Dermis blood vessel endothelial cell (primary cell): ENCODE measurements around the gene SYT14. TPM values are rescaled to one million over a fixed set of nuclear protein-coding genes. Genes with fewer than 3 reads are reported as not detected.

Source experiments
- DNase-seq: peaks from one replicate; pipeline ENCODE4 v3.0.0; 2010
- total RNA-seq: library from RNA; depleted of rRNA; stranded (reverse); fragments of >200 nt; gene quantifications from 2 replicates; pipeline ENCODE4 v1.2.3, GENCODE V29; 2014

SYT14 gene
- total RNA-seq, 1 donor from 2014 or later: 0.17 TPM

DNA sequence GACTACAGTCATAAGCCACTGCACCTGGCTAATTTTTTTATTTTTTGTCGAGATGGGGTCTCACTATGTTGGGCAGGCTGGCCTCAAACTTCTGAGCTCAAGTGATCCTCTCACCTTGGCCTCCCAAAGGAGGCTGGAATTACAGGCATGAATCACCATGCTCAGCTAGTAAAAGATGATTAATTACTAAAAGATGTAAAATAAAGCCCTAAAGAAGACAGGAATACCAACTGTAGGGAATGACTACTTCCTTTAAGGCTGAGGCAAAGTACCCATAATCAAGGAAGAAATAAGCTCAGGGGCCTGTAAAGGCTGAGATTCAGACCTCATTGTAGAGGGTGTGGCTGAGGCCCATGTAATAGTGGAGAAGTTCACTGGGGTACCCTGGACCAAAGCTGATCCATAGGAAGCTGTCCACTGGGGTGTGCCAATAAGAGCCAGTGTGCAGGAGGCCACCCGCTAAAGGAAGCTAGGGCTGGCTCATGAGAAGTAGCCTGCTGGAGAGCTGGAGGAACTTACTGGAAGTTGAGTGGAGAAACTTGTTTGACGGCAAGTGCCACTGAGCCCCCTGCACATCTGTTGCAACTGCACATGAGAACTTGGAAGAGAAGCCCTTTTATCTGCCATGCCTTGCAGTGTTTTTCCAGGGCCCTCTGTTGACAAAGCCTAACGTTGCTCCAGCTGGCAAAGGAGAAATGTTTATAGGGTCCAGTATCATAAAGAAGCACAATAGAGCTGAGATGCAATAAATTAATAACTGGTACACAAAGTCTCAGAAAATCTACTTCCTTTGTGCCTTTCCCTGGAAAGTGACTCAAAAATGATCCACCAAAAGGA, 276.8 kb downstream of the SYT14 start:
- DNase-seq: no peak

DNA sequence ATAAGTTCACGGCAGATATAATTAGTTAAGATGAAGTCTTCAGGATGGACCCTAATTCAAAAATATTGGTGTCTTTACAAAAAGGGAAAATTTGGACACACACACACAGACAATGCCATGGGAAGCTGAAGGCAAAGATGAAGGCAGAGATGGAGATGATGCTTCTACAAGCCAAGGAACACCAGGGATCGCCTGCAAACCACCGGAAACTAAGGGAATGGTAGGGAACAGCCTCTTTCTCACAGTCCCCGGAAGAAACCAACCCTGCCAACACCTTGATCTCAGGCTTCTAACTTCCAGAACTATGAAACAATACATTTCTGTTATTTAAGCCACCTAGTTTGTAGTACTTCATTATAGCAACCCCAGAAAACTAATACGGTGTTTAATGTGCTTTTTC, 279.5 kb downstream of the SYT14 start:
- DNase-seq: no peak

DNA sequence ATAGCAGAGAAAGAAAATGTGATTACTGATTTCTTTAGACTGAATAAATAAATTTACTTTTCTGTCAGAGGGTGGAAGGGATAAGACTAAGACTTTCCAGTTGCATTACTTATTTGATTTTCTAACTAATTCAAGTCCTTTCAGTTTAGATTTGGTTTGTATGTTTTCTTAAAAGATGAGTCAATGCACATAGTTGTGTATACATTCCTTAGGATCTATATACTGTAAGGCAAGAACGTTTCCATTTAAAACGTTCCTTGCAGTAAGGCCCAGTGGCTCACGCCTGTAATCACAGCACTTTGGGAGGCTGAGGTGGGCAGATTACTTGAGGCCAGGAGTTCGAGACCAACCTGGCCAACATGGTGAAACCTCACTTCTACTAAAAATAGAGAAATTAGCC, 280.0 kb downstream of the SYT14 start:
- no peak for DNase-seq

Other genes starting within 250 kb of the SYT14 start
- not detected in 2 replicates for gene HSD11B1, start 233.4 kb upstream of the SYT14 start, total RNA-seq
- gene TRAF3IP3, start 182.2 kb upstream of the SYT14 start, total RNA-seq: not detected in 2 replicates
- 2.2 and 2.4 TPM in 2 replicates for gene C1orf74, start 153.7 kb upstream of the SYT14 start, total RNA-seq
- 1.0 and 2.4 TPM in 2 replicates for gene IRF6, start 132.1 kb upstream of the SYT14 start, total RNA-seq
- 6.9 and 8.2 TPM in 2 replicates for gene UTP25, start 110.2 kb upstream of the SYT14 start, total RNA-seq